ENCODE results near the gene RAB11FIP4.

The RAB11FIP4 gene

DNA sequence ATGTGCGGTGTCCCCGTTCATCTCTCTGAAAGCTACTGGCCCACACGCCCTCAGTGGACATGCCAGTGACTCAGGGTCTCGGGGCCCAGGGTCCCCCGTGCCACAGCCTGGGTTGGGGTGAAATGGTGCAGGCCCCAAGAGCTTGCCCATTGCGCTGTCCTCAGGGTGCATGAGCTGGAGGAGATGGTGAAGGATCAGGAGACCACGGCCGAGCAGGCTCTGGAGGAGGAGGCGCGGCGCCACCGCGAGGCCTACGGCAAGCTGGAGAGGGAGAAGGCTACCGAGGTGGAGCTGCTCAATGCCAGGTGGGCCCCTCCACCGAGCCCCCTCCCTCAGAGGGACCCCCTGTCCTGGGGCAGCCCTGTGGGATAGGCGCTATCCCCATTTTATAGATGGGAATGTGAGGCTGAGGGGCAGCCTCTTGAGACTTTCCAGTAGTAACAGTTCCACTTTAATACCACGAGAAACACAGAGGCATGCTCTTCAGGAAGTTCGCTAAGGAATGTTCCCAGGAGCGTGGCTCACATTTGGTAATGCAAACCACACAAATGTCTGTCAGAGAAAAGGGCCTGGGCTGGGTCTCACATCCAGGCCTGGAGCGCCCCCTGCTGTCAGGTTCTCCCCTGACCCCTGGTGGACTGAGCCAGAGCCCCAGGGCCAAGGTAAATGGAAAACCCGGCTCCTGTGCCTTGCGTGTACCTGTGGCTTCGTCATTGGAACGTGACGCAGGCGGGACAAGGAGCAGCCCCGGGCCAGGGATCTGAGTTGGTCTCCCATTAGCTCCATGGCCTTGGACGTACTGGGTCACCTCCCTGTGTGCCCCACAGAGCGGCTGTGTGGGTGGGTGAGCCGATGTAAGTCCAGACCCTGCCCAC lies 133.7 kb downstream of the RAB11FIP4 start:
- peak; percentile 72 for DNase-seq
- peaks cover 5% of the 10 kb centered on the region for H3K27me3 ChIP-seq (ENCODE audit: insufficient read depth, low read length, poor library complexity)
- H3K4me1 ChIP-seq (ENCODE audit: insufficient read depth, low read length), result no peaks in the 10 kb centered on the region
- TF ChIP-seq, protein P1, sequence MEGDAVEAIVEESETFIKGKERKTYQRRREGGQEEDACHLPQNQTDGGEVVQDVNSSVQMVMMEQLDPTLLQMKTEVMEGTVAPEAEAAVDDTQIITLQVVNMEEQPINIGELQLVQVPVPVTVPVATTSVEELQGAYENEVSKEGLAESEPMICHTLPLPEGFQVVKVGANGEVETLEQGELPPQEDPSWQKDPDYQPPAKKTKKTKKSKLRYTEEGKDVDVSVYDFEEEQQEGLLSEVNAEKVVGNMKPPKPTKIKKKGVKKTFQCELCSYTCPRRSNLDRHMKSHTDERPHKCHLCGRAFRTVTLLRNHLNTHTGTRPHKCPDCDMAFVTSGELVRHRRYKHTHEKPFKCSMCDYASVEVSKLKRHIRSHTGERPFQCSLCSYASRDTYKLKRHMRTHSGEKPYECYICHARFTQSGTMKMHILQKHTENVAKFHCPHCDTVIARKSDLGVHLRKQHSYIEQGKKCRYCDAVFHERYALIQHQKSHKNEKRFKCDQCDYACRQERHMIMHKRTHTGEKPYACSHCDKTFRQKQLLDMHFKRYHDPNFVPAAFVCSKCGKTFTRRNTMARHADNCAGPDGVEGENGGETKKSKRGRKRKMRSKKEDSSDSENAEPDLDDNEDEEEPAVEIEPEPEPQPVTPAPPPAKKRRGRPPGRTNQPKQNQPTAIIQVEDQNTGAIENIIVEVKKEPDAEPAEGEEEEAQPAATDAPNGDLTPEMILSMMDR (IDR thresholded peaks at IDR 0.05; ENCODE audit: borderline replicate concordance, extremely low read depth, low read length, poor library complexity, severe bottlenecking), result peak; percentile 83
- no peak for TF ChIP-seq EZH2 (IDR thresholded peaks at IDR 0.05; ENCODE audit: borderline replicate concordance, low read depth, low read length, severe bottlenecking)
- ATAC-seq (ENCODE audit: insufficient read depth, low read depth), result peak; percentile 89
- H3K9ac ChIP-seq (ENCODE audit: low read depth, low read length), result no peak overlapping the region
- H3K36me3 ChIP-seq (ENCODE audit: insufficient read depth, low read length), result no peaks in the 10 kb centered on the region
- H4K20me1 ChIP-seq (ENCODE audit: insufficient read depth, low read length), result no peaks in the 10 kb centered on the region
- no peak overlapping the region for H2AFZ ChIP-seq (ENCODE audit: low read depth, low read length)
- no peaks in the 10 kb centered on the region for H3K79me2 ChIP-seq (ENCODE audit: insufficient read depth, low read length)
- no peak overlapping the region for H3K4me3 ChIP-seq (ENCODE audit: low read depth in 1 of 2, low read length in 2 of 2)
- no peak overlapping the region for H3K4me2 ChIP-seq (ENCODE audit: insufficient read depth, low read length)
- no peak overlapping the region for H3K27ac ChIP-seq (ENCODE audit: low read length)
- peaks cover 12% of the 10 kb centered on the region for H3K9me3 ChIP-seq (ENCODE audit: insufficient read depth, low read length, severe bottlenecking)

DNA sequence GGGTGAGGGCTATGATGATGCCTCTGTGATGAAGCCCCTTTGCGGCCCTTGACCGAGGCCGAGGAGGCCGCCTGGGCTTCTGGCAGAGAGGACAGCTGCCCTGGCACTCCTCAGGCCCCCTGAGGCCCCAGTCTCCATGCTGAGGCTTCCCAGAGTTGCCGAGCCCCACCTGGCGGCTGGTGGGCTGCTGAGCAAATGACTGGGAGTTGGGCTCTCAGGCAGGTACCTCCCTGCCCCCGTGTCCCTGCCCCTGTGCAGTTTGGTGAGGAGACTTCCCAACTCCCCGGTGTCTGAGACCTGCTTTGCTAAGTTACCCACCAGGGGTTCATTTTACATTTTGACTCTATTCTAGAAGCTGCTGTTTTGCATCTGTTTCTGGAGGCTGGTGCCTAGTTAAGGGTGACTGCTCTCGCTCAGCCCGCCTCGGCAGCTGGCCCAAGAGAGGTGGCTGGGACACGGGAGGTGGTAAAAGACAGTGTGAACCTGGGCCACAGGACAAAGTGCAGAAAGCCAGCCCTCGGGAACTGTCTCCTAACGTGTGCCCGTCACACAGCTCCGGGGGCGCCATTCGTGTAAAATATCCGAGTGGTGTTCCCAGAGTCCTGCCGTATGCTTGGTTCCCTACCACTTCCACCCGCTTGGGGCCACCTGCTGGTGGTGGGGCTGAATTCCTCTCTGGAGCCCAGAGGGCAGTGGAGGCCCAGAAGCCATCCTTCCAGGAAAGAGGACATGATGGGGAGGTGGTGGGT lies 134.5 kb downstream of the RAB11FIP4 start:
- DNase-seq (no peak), ATAC-seq (ENCODE audit: insufficient read depth, low read depth) (no peak)
- no peak overlapping the region for H3K4me3 ChIP-seq (ENCODE audit: low read depth in 1 of 2, low read length in 2 of 2)
- no peak overlapping the region for H3K27ac ChIP-seq (ENCODE audit: low read length)
- no peaks in the 10 kb centered on the region for H3K79me2 ChIP-seq (ENCODE audit: insufficient read depth, low read length)
- H3K9ac ChIP-seq (ENCODE audit: low read depth, low read length), result no peak overlapping the region
- peaks cover 5% of the 10 kb centered on the region for H3K27me3 ChIP-seq (ENCODE audit: insufficient read depth, low read length, poor library complexity)
- no peaks in the 10 kb centered on the region for H3K4me1 ChIP-seq (ENCODE audit: insufficient read depth, low read length)
- H2AFZ ChIP-seq (ENCODE audit: low read depth, low read length), result no peak overlapping the region
- H3K36me3 ChIP-seq (ENCODE audit: insufficient read depth, low read length), result no peaks in the 10 kb centered on the region
- H4K20me1 ChIP-seq (ENCODE audit: insufficient read depth, low read length), result no peaks in the 10 kb centered on the region
- no peak overlapping the region for H3K4me2 ChIP-seq (ENCODE audit: insufficient read depth, low read length)
- peaks cover 12% of the 10 kb centered on the region for H3K9me3 ChIP-seq (ENCODE audit: insufficient read depth, low read length, severe bottlenecking)
- TF ChIP-seq, protein P1 (IDR thresholded peaks at IDR 0.05; ENCODE audit: borderline replicate concordance, extremely low read depth, low read length, poor library complexity, severe bottlenecking), result no peak
- TF ChIP-seq EZH2 (IDR thresholded peaks at IDR 0.05; ENCODE audit: borderline replicate concordance, low read depth, low read length, severe bottlenecking), result no peak

DNA sequence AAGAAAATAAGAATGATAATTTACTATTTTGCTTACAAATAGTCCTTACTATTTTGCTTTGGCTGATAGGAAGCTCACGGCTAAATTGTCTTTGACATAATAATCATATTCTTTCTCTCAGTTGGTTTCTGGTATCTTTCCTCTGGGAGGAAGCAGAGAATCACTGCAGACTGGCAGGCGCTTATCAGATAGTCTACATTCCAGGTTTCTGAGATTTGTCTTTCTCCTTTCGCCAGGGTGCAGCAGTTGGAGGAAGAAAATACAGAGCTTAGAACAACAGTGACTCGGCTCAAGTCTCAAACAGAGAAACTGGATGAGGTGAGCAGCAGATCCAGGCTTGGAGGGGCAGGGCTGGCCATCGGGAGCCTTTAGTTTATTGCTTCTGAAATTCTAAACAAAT lies 136.1 kb downstream of the RAB11FIP4 start:
- Histone ChIP-seq H2AFZ (ENCODE audit: low read depth, low read length) (no peak overlapping the region), H4K20me1 (ENCODE audit: insufficient read depth, low read length) (no peaks in the 10 kb centered on the region), H3K9ac (ENCODE audit: low read depth, low read length) (no peak overlapping the region), H3K27me3 (ENCODE audit: insufficient read depth, low read length, poor library complexity) (peaks cover 5% of the 10 kb centered on the region), H3K27ac (ENCODE audit: low read length) (no peak overlapping the region), H3K4me3 (ENCODE audit: low read depth in 1 of 2, low read length in 2 of 2) (no peak overlapping the region), H3K4me2 (ENCODE audit: insufficient read depth, low read length) (no peak overlapping the region), H3K9me3 (ENCODE audit: insufficient read depth, low read length, severe bottlenecking) (peaks cover 12% of the 10 kb centered on the region), H3K4me1 (ENCODE audit: insufficient read depth, low read length) (no peaks in the 10 kb centered on the region), H3K36me3 (ENCODE audit: insufficient read depth, low read length) (no peaks in the 10 kb centered on the region), H3K79me2 (ENCODE audit: insufficient read depth, low read length) (no peaks in the 10 kb centered on the region)
- DNase-seq (no peak), ATAC-seq (ENCODE audit: insufficient read depth, low read depth) (no peak)
- no peak for TF ChIP-seq EZH2 (IDR thresholded peaks at IDR 0.05; ENCODE audit: borderline replicate concordance, low read depth, low read length, severe bottlenecking)
- TF ChIP-seq, protein P1 (IDR thresholded peaks at IDR 0.05; ENCODE audit: borderline replicate concordance, extremely low read depth, low read length, poor library complexity, severe bottlenecking), result no peak
